ENCODE data around the gene BOD1. TPM values are rescaled to one million over a fixed set of nuclear protein-coding genes. Genes with fewer than 3 reads are reported as not detected.

BOD1 gene
- 10 to 100 TPM; 22.1 to 38.3 (median 25.9) TPM for total RNA-seq
- long read RNA-seq, donor 1, transcript BOD1-202 (4 exons, 1,562 nt), result major isoform, 34 of 44 reads
- long read RNA-seq, donor 1, partial matches to known transcripts, result 0 of 44 reads
- long read RNA-seq, donor 1, other reads (novel, unspliced or antisense), result 6 of 44 reads
- long read RNA-seq, donor 2, partial matches to known transcripts, result 0 of 3 reads
- long read RNA-seq, donor 2, other reads (novel, unspliced or antisense), result 0 of 3 reads

GRCh38 chr5:173616577-173617118, at the start of gene BOD1:
Gene BOD1, minus strand, starts transcription at chr5:173616650. Its CDS starts 214 bp downstream, at chr5:173616436.
- H3K4me3 ChIP-seq, result peak within 1 kb of the TSS; percentile 95
- peak; percentile 98 for ATAC-seq

GRCh38 chr5:173665326-173665725, 48.9 kb upstream of the BOD1 start:
- Histone ChIP-seq H3K4me3 (no peak overlapping the region), H3K4me1 (ENCODE audit: low read depth) (no peaks in the 10 kb centered on the region), H3K9me3 (no peaks in the 10 kb centered on the region), H3K36me3 (ENCODE audit: low read depth) (no peaks in the 10 kb centered on the region)
- TF ChIP-seq, protein P1, sequence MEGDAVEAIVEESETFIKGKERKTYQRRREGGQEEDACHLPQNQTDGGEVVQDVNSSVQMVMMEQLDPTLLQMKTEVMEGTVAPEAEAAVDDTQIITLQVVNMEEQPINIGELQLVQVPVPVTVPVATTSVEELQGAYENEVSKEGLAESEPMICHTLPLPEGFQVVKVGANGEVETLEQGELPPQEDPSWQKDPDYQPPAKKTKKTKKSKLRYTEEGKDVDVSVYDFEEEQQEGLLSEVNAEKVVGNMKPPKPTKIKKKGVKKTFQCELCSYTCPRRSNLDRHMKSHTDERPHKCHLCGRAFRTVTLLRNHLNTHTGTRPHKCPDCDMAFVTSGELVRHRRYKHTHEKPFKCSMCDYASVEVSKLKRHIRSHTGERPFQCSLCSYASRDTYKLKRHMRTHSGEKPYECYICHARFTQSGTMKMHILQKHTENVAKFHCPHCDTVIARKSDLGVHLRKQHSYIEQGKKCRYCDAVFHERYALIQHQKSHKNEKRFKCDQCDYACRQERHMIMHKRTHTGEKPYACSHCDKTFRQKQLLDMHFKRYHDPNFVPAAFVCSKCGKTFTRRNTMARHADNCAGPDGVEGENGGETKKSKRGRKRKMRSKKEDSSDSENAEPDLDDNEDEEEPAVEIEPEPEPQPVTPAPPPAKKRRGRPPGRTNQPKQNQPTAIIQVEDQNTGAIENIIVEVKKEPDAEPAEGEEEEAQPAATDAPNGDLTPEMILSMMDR (IDR thresholded peaks at IDR 0.05), result no peak
- no peak for DNase-seq
- no peak for ATAC-seq
- intact Hi-C loops (cut with DNase I, micrococcal nuclease), result no loop called here

More at GRCh38 chr5:173616577-173617118, at the start of gene BOD1:
- Histone ChIP-seq H3K36me3 (ENCODE audit: low read depth) (no peaks in the 10 kb centered on the region), H3K9me3 (no peaks in the 10 kb centered on the region), H3K4me1 (ENCODE audit: low read depth) (peaks cover 13% of the 10 kb centered on the region)
- intact Hi-C loops (cut with DNase I, micrococcal nuclease), result loop anchor here (5.0 to 10.0 kb wide), 3 partner anchors 271 to 698 kb away; partner anchors contain the start of gene CPEB4 (in 1 of the 2)
- peak; percentile 96 to 97 (median 97) for DNase-seq
- TF ChIP-seq, protein P1 (IDR thresholded peaks at IDR 0.05), result no peak

- DNase-seq, result peak in 2 of 3 donors; percentile 14 to 35
Measured at GRCh38 chr5:173664154-173664526, 47.7 kb upstream of the BOD1 start.

DNA sequence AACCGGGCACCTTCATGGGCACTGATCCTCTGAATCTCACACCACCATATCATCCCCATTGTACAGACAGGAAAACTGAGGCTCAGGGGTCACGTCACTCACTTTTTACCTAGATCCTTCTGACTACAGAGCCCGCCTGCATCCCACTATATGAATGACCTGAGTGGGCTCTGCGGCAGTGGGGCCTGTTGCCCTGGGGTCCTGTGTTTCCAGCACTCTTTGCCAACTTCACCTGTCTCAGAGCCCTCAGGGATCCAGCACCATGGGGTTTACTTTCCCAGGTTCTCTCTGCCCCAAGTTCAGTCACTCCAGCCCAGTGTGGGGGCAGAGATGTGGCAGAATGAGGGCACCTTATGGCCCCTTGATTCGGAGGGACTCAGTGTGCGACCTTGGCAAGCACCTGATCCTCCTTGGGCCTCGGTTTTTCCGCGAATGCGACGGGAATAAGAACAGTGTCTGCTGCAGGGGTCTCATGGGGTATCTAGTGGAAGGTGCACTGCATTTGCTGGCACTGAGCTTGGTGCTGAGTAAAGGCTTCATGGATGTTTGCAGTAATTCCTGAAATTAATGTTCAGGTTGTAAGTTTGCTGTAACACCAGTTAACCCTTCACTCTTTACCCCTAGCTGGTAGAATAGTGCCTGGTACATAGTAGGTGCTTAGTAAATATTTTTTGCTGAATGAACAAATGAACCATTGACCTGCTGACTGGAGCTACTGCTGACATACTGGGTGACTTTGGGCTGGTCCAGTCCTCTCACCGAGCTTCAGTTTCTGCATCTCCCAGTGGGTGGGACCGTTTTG, 47.1 kb upstream of the BOD1 start:
- H3K9me3 ChIP-seq, result no peaks in the 10 kb centered on the region
- H3K4me3 ChIP-seq, result no peak overlapping the region
- DNase-seq (no peak), ATAC-seq (no peak)
- H3K36me3 ChIP-seq (ENCODE audit: low read depth), result no peaks in the 10 kb centered on the region
- TF ChIP-seq, protein P1 (IDR thresholded peaks at IDR 0.05), result no peak
- intact Hi-C loops (cut with DNase I, micrococcal nuclease), result no loop called here
- H3K4me1 ChIP-seq (ENCODE audit: low read depth), result no peaks in the 10 kb centered on the region

More at GRCh38 chr5:173664154-173664526, 47.7 kb upstream of the BOD1 start:
- intact Hi-C loops (cut with DNase I, micrococcal nuclease), result no loop called here
- H3K4me3 ChIP-seq, result no peak overlapping the region
- H3K36me3 ChIP-seq (ENCODE audit: low read depth), result no peaks in the 10 kb centered on the region
- TF ChIP-seq, protein P1 (IDR thresholded peaks at IDR 0.05), result no peak
- ATAC-seq, result peak; percentile 64
- no peaks in the 10 kb centered on the region for H3K4me1 ChIP-seq (ENCODE audit: low read depth)
- no peaks in the 10 kb centered on the region for H3K9me3 ChIP-seq

DNA sequence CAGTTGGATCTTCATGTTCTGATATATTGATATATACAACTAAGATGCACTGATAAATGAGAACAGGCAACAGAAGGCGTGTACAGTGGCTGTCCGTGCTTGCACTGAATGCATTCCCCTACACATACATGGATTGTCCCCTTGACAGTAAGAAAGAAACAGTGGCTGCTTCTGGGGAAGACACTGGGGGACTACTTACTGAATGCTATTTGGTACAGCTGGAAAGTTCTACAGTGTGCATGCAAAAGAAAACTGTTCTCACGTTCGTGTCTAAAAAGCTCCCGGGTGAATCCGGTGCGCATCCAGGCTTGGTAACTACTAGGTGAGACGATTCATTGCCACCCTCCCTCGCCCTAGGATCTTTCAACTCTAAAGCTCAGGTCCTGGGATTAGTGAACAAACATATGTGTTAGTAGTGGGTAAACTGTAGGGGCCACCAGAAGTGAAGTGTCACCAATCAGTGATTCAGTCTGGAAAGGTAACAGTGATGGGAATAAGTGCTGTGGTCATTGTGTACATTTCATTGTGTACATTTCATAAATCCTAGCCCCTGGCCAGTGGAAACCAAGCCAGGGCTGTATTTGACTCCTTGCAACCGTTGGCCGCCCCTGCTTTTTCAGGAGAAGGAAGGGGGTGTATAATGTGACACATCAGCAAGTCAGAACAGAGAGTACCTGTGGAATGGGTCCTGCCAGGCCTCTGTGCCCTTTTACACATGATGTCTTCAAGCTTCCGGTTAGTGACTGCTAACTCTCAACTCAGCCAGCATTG, 46.3 kb upstream of the BOD1 start:
- intact Hi-C loops (cut with DNase I, micrococcal nuclease), result no loop called here
- ATAC-seq, result no peak
- DNase-seq, result no peak

More for the DNA sequence above, 46.3 kb upstream of the BOD1 start:
- Histone ChIP-seq H3K4me1 (ENCODE audit: low read depth) (no peaks in the 10 kb centered on the region), H3K36me3 (ENCODE audit: low read depth) (no peaks in the 10 kb centered on the region), H3K9me3 (no peaks in the 10 kb centered on the region), H3K4me3 (no peak overlapping the region)
- TF ChIP-seq, protein P1 (IDR thresholded peaks at IDR 0.05), result no peak

Measured in mucosa of descending colon (tissue), 3 donors.